H9 (cell line): ENCODE measurements around the gene PREX1. TPM values are rescaled to one million over a fixed set of nuclear protein-coding genes. Genes with fewer than 3 reads are reported as not detected.

Source experiments
- DNase-seq: peaks from one replicate; pipeline ENCODE4 v3.0.0-alpha.2; 2017
- H2AFZ ChIP-seq: one replicate; pipeline ENCODE4 v1.6.1; 2013; ENCODE audit warnings: mild to moderate bottlenecking, low read length, control low read depth, moderate library complexity
- H2AK5ac ChIP-seq: 2 replicates; pipeline ENCODE4 v1.6.1; 2013; ENCODE audit warnings: low read length, control low read depth, mixed read lengths; ENCODE audit not compliant: insufficient read length
- H2BK120ac ChIP-seq: one replicate; pipeline ENCODE4 v1.6.1; 2013; ENCODE audit warnings: low read depth, mild to moderate bottlenecking, low read length, control low read depth, inconsistent platforms; ENCODE audit not compliant: poor library complexity, severe bottlenecking
- H2BK12ac ChIP-seq: 2 replicates; pipeline ENCODE4 v1.6.1; 2013; ENCODE audit warnings: low read length, control low read depth, mixed read lengths, low read depth; ENCODE audit not compliant: insufficient read length
- H2BK15ac ChIP-seq: 2 replicates; pipeline ENCODE4 v1.6.1; 2013; ENCODE audit warnings: low read depth, low read length, control low read depth
- H2BK20ac ChIP-seq: one replicate; pipeline ENCODE4 v1.6.1; 2013; ENCODE audit warnings: low read depth, mild to moderate bottlenecking, low read length, control low read depth, inconsistent platforms; ENCODE audit not compliant: poor library complexity, severe bottlenecking
- H2BK5ac ChIP-seq: 2 replicates; pipeline ENCODE4 v1.6.1; 2013; ENCODE audit warnings: low read length, control low read depth, mixed read lengths; ENCODE audit not compliant: insufficient read length
- H3K14ac ChIP-seq: 2 replicates; pipeline ENCODE4 v1.6.1; 2013; ENCODE audit warnings: low read length, control low read depth; ENCODE audit not compliant: insufficient read depth
- H3K18ac ChIP-seq: 2 replicates; pipeline ENCODE4 v1.6.1; 2013; ENCODE audit warnings: low read depth, mild to moderate bottlenecking, mixed read lengths, low read length, control low read depth; ENCODE audit not compliant: insufficient read length
- H3K23ac ChIP-seq: 2 replicates; pipeline ENCODE4 v1.6.1; 2013; ENCODE audit warnings: low read length, control low read depth, mixed read lengths, low read depth; ENCODE audit not compliant: insufficient read length
- H3K23me2 ChIP-seq: 2 replicates; pipeline ENCODE4 v1.6.1; 2013; ENCODE audit warnings: low read depth, mild to moderate bottlenecking, mixed read lengths, low read length, control low read depth; ENCODE audit not compliant: insufficient read length, poor library complexity, severe bottlenecking
- H3K27ac ChIP-seq: 2 replicates; pipeline ENCODE4 v1.5.1; 2013; ENCODE audit warnings: low read length, control low read depth, mixed read lengths, low read depth; ENCODE audit not compliant: insufficient read length
- H3K27me3 ChIP-seq: 2 replicates; pipeline ENCODE4 v1.6.1; 2013; ENCODE audit warnings: low read length, control low read depth, inconsistent platforms; ENCODE audit not compliant: insufficient read depth
- H3K4ac ChIP-seq: 2 replicates; pipeline ENCODE4 v1.6.1; 2013; ENCODE audit warnings: low read depth, mild to moderate bottlenecking, control low read depth, inconsistent platforms, low read length, moderate library complexity
- H3K4me1 ChIP-seq: 2 replicates; pipeline ENCODE4 v1.6.1; 2013; ENCODE audit warnings: low read length, control low read depth, inconsistent platforms; ENCODE audit not compliant: insufficient read depth
- H3K4me2 ChIP-seq: 2 replicates; pipeline ENCODE4 v1.6.1; 2013; ENCODE audit warnings: low read length, control low read depth, mixed read lengths; ENCODE audit not compliant: insufficient read length, insufficient read depth
- H3K56ac ChIP-seq: 2 replicates; pipeline ENCODE4 v1.6.1; 2013; ENCODE audit warnings: low read depth, mild to moderate bottlenecking, mixed read lengths, low read length, control low read depth; ENCODE audit not compliant: insufficient read length
- H3K79me1 ChIP-seq: 2 replicates; pipeline ENCODE4 v1.6.1; 2013; ENCODE audit warnings: low read depth, mild to moderate bottlenecking, moderate library complexity, low read length, control low read depth, inconsistent platforms; ENCODE audit not compliant: insufficient read depth, poor library complexity, severe bottlenecking
- H3K79me2 ChIP-seq: 2 replicates; pipeline ENCODE4 v1.6.1; 2013; ENCODE audit warnings: low read length, control low read depth, inconsistent platforms; ENCODE audit not compliant: insufficient read depth
- H3K9ac ChIP-seq: 2 replicates; pipeline ENCODE4 v1.6.1; 2013; ENCODE audit warnings: low read length, control low read depth, mixed read lengths; ENCODE audit not compliant: insufficient read length; ENCODE audit errors: extremely low read depth
- H3K9me3 ChIP-seq: one replicate; pipeline ENCODE4 v1.6.1; 2013; ENCODE audit warnings: low read depth, low read length, inconsistent platforms; ENCODE audit not compliant: control insufficient read depth
- H3T11ph ChIP-seq: one replicate; pipeline ENCODE4 v1.6.1; 2013; ENCODE audit warnings: mild to moderate bottlenecking, low read length, control low read depth, inconsistent platforms
- H4K20me1 ChIP-seq: one replicate; pipeline ENCODE4 v1.6.1; 2013; ENCODE audit not compliant: control insufficient read depth, insufficient read length, insufficient read depth
- H4K5ac ChIP-seq: 2 replicates; pipeline ENCODE4 v1.6.1; 2013; ENCODE audit warnings: low read depth, mild to moderate bottlenecking, mixed read lengths, low read length, control low read depth; ENCODE audit not compliant: insufficient read length
- H4K8ac ChIP-seq: replicated peaks from 2 replicates; pipeline ENCODE4 v1.6.1; 2013; ENCODE audit warnings: low read length, control low read depth, mixed read lengths, low read depth; ENCODE audit not compliant: insufficient read length
- H4K91ac ChIP-seq: 2 replicates; pipeline ENCODE4 v1.6.1; 2013; ENCODE audit warnings: low read depth, mild to moderate bottlenecking, moderate library complexity, mixed read lengths, low read length, control low read depth; ENCODE audit not compliant: insufficient read length
- H3K27ac Mint-ChIP-seq, 3 experiments: 2 replicates in 2 of 3; 3 replicates in 1 of 3; pipeline ENCODE4 v1.8.0; 2020 to 2021; ENCODE audit warnings: mixed read lengths in 3 of 3, mild to moderate bottlenecking in 1 of 3, moderate library complexity in 1 of 3
- H3K27me3 Mint-ChIP-seq: 2 replicates; pipeline ENCODE4 v1.8.0; 2021; ENCODE audit warnings: low read depth, mild to moderate bottlenecking, moderate library complexity, mixed read lengths
- H3K36me3 Mint-ChIP-seq, 3 experiments: 2 replicates in 2 of 3; 3 replicates in 1 of 3; pipeline ENCODE4 v1.8.0; 2020 to 2021; ENCODE audit warnings: low read depth in 3 of 3, mixed read lengths in 3 of 3; ENCODE audit not compliant: insufficient read depth in 1 of 3
- H3K4me1 Mint-ChIP-seq, 2 experiments: 2 replicates each; pipeline ENCODE4 v1.8.0; 2020; ENCODE audit warnings: mixed read lengths in 2 of 2
- H3K4me3 Mint-ChIP-seq, 2 experiments: 2 replicates in 1 of 2; 3 replicates in 1 of 2; pipeline ENCODE4 v1.8.0; 2020 to 2021; ENCODE audit warnings: mild to moderate bottlenecking in 2 of 2, mixed read lengths in 2 of 2, moderate library complexity in 1 of 2
- H3K9me3 Mint-ChIP-seq, 2 experiments: 2 replicates in 1 of 2; 3 replicates in 1 of 2; pipeline ENCODE4 v1.8.0; 2020; ENCODE audit warnings: mild to moderate bottlenecking in 2 of 2, mixed read lengths in 2 of 2, moderate library complexity in 1 of 2
- CTCF ChIP-seq: fragments of 200-600 bp; sonication (generic); conservative IDR thresholded peaks from 3 replicates; pipeline ENCODE4 v1.8.0; 2021; ENCODE audit warnings: antibody characterized with exemption, mild to moderate bottlenecking
- WGBS: extraction: QIAGEN DNeasy Blood & Tissue Kit; methylation state at CpG from one replicate; pipeline ENCODE4 v1.1.7; 2013; ENCODE audit warnings: missing lambda C conversion rate, low lambda C conversion rate, mixed read lengths; ENCODE audit not compliant: insufficient read length; ENCODE audit errors: extremely low coverage; 5-methylcytosine and 5-hydroxymethylcytosine counted together
- total RNA-seq: library from RNA; stranded (reverse); gene quantifications from 2 replicates; pipeline ENCODE4 v1.2.1, GENCODE V29; 2021

The PREX1 gene
- total RNA-seq, 1 experiment from 2014 or later = 6.6 TPM

GRCh38 chr20:48606172-48606840 lies 221.5 kb downstream of the PREX1 start:
- TF ChIP-seq CTCF = no peak
- H4K5ac ChIP-seq = no peak overlapping the region
- no peak overlapping the region for H3K4me2 ChIP-seq
- H3K4me1 ChIP-seq = no peaks in the 10 kb centered on the region; the same call in 1 of the 2 replicates
- H3K23me2 ChIP-seq = no peaks in the 10 kb centered on the region
- no peak overlapping the region for H3K56ac ChIP-seq
- H2BK120ac ChIP-seq = no peak overlapping the region
- H2BK20ac ChIP-seq = no peak overlapping the region
- H3K27me3 ChIP-seq = no peaks in the 10 kb centered on the region
- H2AK5ac ChIP-seq = no peak overlapping the region
- no peak overlapping the region for H3K27ac ChIP-seq
- H4K20me1 ChIP-seq = no peaks in the 10 kb centered on the region
- no peak overlapping the region for H2BK5ac ChIP-seq
- H4K8ac ChIP-seq = no peak overlapping the region
- no peak overlapping the region for H3K23ac ChIP-seq
- H3T11ph ChIP-seq = no peak overlapping the region
- H3K4ac ChIP-seq = no peak overlapping the region
- no peak for DNase-seq
- Mint-ChIP-seq H3K36me3 (no peaks in the 10 kb centered on the region; a peak in 1 of 7 replicates), H3K27ac (peak overlapping the region in 1 of 3 experiments; percentile 63; a peak in 1 of 7 replicates), H3K9me3 (no peaks in the 10 kb centered on the region; a peak in 1 of 5 replicates), H3K27me3 (no peaks in the 10 kb centered on the region; the same call in 1 of the 2 replicates), H3K4me1 (peaks cover 28 to 39% of the 10 kb centered on the region in 2 experiments), H3K4me3 (no peak overlapping the region)
- no peak overlapping the region for H4K91ac ChIP-seq
- no peak overlapping the region for H3K14ac ChIP-seq
- H3K79me2 ChIP-seq = no peaks in the 10 kb centered on the region
- H3K18ac ChIP-seq = no peak overlapping the region
- no peak overlapping the region for H3K9ac ChIP-seq
- no peak overlapping the region for H2BK15ac ChIP-seq
- H3K79me1 ChIP-seq = no peaks in the 10 kb centered on the region
- no CpG with 5 or more reads among the region's 14 CpGs for WGBS
- no peaks in the 10 kb centered on the region for H3K9me3 ChIP-seq
- H2BK12ac ChIP-seq = no peak overlapping the region
- H2AFZ ChIP-seq = no peak overlapping the region
